Measurements from ENCODE around the gene RBM38.

DNA sequence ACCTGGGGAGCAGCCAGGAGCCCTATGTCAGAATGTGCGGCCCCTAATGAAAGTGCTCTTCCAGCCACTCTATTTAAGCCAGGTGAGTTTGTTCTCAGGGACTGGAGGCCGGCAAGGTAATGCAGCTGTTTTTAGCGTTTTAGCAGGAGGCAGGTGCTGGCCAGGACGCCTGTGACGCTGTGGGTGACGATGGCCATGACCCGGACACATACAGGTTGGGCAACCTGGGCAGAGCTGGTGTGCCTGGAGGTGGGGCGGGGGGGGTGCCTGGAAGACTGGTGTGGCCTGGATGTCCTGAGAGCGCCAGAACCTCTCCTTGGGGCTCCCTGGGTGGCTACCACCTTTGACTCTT lies 51.7 kb downstream of the RBM38 start:
- TF ChIP-seq, protein P1, sequence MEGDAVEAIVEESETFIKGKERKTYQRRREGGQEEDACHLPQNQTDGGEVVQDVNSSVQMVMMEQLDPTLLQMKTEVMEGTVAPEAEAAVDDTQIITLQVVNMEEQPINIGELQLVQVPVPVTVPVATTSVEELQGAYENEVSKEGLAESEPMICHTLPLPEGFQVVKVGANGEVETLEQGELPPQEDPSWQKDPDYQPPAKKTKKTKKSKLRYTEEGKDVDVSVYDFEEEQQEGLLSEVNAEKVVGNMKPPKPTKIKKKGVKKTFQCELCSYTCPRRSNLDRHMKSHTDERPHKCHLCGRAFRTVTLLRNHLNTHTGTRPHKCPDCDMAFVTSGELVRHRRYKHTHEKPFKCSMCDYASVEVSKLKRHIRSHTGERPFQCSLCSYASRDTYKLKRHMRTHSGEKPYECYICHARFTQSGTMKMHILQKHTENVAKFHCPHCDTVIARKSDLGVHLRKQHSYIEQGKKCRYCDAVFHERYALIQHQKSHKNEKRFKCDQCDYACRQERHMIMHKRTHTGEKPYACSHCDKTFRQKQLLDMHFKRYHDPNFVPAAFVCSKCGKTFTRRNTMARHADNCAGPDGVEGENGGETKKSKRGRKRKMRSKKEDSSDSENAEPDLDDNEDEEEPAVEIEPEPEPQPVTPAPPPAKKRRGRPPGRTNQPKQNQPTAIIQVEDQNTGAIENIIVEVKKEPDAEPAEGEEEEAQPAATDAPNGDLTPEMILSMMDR (IDR thresholded peaks at IDR 0.05), result no peak
- TF ChIP-seq EZH2 (IDR thresholded peaks at IDR 0.05), result no peak
- no peak for TF ChIP-seq EZH2phosphoT487 (IDR thresholded peaks at IDR 0.05)

Data from neural progenitor cell (in vitro differentiated cells).